ENCODE data around the gene GTF2E1.

Gene GTF2E1

DNA sequence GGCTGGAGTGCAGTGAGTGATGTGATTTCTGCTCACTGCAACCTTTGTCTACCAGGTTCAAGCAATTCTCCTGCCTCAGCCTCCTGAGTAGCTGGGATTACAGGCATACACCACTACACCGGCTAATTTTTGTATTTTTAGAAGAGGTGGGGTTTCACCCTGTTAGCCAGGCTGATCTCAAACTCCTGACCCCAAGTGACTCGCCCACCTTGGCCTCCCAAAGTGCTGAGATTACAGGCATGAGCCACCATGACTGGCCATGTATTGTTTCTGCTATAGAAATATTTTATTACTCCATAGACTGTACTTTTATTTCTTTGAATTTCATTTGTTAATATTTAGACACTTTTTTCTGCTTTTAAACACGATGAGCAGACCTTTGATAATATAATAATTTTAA is 60.4 kb downstream of the GTF2E1 start:
- DNase-seq = no peak

DNA sequence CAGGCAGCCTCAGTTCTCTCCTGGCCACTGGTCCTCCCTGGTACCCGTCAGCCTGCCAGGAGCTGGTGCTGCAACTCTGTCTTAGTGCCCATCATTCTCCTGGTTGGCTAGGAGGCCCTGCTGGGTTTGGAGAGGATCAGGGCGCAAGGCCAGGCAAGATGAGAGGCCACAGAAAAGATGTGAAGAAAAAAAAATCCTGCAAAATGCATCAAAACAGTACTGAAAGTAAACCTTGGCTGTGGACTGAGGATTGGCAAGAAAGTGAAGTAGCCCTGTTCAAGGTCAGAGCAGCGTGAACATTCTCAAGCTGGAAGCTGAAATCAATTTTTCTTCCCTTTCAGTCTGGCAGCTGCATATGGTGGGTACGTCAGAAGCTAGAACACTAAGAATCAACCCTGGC is 74.2 kb downstream of the GTF2E1 start:
- no peak for DNase-seq

DNA sequence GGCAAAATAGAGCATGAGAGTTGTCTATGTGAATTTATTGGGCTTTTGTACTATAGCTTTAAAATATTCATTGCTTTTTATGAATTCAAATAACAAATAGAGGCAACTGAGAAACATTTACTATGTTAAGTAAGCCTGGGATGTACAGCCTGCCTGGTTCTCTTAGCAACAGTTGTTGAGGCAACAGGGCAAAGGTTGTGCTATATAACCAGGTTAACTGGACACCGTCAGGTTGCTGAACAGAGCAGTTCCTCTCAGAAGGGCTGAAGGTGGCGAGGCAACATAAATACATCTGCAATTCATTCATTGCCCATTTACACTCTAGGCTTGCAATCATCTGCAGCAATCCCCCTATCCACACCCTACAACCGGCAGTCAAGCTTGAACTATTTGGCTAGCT is 78.2 kb downstream of the GTF2E1 start:
- no peak for DNase-seq

DNA sequence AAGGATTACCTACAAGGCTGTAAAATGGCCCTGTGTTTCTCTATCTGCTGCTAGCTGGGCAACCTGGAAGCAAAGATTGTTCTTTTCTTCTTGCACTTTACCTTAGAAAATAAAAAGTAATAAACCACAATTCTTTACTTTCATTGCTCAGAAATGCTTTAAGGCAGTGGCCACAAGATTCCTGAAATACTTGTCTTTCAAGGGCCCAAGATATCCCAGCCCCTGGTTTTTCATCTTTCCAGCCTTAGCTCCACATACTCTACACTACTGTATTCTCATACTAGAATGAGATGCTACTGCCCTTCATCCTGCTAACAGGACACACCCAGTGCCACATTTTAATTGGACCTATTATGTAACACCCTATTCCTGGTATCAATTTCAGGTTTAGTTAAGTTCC is 78.9 kb downstream of the GTF2E1 start:
- no peak for DNase-seq

DNA sequence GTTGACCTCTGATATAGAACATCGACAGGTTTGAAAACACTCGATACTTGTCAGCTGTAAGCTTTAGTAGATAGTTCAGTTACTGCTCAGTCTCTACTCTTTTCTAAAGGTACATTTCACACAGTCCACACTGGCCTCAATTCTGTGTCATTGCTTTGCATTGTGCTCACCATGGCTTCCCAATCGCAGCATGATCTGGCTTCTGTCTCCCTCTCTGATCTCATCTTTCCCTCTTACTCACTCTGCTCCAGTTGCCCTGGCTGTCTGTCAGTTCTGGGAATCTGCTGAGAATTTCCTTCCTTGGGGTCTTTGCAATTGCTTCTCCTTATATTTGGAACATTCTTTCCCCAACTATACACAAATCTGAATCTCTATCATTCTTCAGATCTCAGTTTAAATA is 80.6 kb downstream of the GTF2E1 start:
- DNase-seq = no peak

DNA sequence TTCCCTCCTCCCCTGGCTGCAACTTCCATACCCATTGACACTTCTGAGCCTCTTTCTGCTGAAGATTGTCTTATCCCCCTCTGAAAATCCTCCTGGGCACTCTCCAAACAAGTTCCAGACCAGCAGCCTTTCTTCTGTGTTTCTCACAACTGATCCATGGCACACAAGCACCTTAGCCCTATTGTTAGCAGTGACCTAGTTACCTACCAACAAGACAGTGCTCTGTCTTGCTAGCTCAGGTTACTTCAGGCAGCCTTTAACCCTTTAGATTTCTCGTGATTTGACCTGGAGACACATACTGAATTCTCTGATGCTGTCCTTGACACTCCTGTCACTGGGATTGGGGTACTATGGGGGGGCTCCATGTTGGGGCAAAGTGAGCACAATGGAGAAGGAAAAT is 82.1 kb downstream of the GTF2E1 start:
- no peak for DNase-seq

DNA sequence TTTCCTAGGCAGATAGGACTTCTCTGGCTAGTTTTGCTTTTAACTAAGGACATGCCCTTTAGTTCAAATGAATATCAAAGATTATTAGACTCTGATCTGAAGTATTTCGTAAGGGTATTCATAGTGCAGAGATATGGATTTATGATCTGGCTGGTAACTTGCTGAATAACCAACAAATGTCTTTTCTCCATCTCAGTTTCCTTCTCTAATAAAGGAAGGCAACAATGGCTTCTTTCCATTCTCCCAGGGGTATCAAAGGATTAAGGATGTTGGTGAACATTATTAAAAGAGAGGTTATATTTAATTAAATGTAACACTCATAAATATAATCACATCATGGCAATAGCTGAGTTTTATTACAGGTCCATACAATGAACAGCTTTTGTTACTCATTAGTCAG is 86.3 kb downstream of the GTF2E1 start:
- DNase-seq = no peak

DNA sequence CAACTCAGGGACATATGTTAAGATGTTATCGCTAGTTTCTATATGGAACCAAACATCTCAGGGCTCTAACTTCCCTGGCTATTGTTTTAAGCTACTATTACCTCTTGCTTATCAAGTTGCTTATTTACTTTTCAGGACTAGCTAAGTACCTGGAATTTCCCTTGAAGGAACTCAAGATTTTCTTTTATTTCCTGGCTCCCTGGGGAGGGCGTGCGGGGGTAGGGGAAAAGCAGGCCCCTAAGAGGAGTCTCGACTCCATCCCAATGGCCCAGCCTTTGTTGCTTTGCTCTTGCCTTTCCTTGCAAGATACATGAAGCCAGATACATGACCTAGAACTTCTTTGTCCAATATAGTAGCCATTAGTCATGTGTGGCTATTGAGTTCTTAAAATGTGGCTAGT is 88.5 kb downstream of the GTF2E1 start:
- no peak for DNase-seq
